Measurements from ENCODE around the gene EXPH5.
A peak's percentile ranks its signal among the peaks of the same experiment; 100 is the strongest.

EXPH5 gene

GRCh38 chr11:108617055-108617454, 23.5 kb upstream of the EXPH5 start:
- no peak for TF ChIP-seq CTCF (IDR thresholded peaks at IDR 0.05; ENCODE audit: low read depth, low read length)
- in situ Hi-C loops (cut with HindIII; ENCODE audit: low sequenced_read_pairs): no loop called here

GRCh38 chr11:108616549-108616948, 23.0 kb upstream of the EXPH5 start:
- DNase-seq (ENCODE audit: low read depth, low spot score): peak; percentile 87
- in situ Hi-C loops (cut with HindIII; ENCODE audit: low sequenced_read_pairs): no loop called here
- no peak for TF ChIP-seq CTCF (IDR thresholded peaks at IDR 0.05; ENCODE audit: low read depth, low read length)
- no peak overlapping the region for H3K4me3 ChIP-seq (ENCODE audit: low read depth, low read length)

More at GRCh38 chr11:108617055-108617454, 23.5 kb upstream of the EXPH5 start:
- no peak overlapping the region for H3K4me3 ChIP-seq (ENCODE audit: low read depth, low read length)
- no peak for DNase-seq (ENCODE audit: low read depth, low spot score)

- H3K4me3 ChIP-seq (ENCODE audit: low read depth, low read length): no peak overlapping the region
- in situ Hi-C loops (cut with HindIII; ENCODE audit: low sequenced_read_pairs): no loop called here
- DNase-seq (ENCODE audit: low read depth, low spot score): no peak
- no peak for TF ChIP-seq CTCF (IDR thresholded peaks at IDR 0.05; ENCODE audit: low read depth, low read length)
Observed at GRCh38 chr11:108614086-108614485, 20.5 kb upstream of the EXPH5 start.

- DNase-seq (ENCODE audit: low read depth, low spot score): peak; percentile 30
- TF ChIP-seq CTCF (IDR thresholded peaks at IDR 0.05; ENCODE audit: low read depth, low read length): no peak
- in situ Hi-C loops (cut with HindIII; ENCODE audit: low sequenced_read_pairs): no loop called here
- H3K4me3 ChIP-seq (ENCODE audit: low read depth, low read length): no peak overlapping the region
Observed at GRCh38 chr11:108609682-108610081, 16.1 kb upstream of the EXPH5 start.

- DNase-seq (ENCODE audit: low read depth, low spot score): no peak
- in situ Hi-C loops (cut with HindIII; ENCODE audit: low sequenced_read_pairs): no loop called here
- no peak overlapping the region for H3K4me3 ChIP-seq (ENCODE audit: low read depth, low read length)
- TF ChIP-seq CTCF (IDR thresholded peaks at IDR 0.05; ENCODE audit: low read depth, low read length): no peak
Observed at GRCh38 chr11:108608548-108608947, 15.0 kb upstream of the EXPH5 start.

- TF ChIP-seq CTCF (IDR thresholded peaks at IDR 0.05; ENCODE audit: low read depth, low read length): no peak
- in situ Hi-C loops (cut with HindIII; ENCODE audit: low sequenced_read_pairs): no loop called here
- H3K4me3 ChIP-seq (ENCODE audit: low read depth, low read length): no peak overlapping the region
- DNase-seq (ENCODE audit: low read depth, low spot score): peak; percentile 48
Observed at GRCh38 chr11:108606495-108607160, 13.1 kb upstream of the EXPH5 start.

Data from astrocyte of the spinal cord (primary cell).